K562 (cell line): Measurements from ENCODE around the gene TPX2. TPM values are rescaled to one million over a fixed set of nuclear protein-coding genes. Genes with fewer than 3 reads are reported as not detected.

Source experiments
- ATAC-seq: fragments of 200-7000 bp; cut with Tn5 transposase; 3 replicates; pipeline ENCODE4 v1.9.1; 2020; ENCODE audit warnings: moderate library complexity
- BruUV-seq: library from RNA; stranded (reverse); fragments of 400-500 nt; replicated peaks from 2 replicates; lab custom pipeline; 2021; lab: Mats Ljungman, UMichigan
- CTCF ChIA-PET: fragments of 300-600 bp; formaldehyde crosslinking; extraction: SDS; loops from one replicate; lab custom pipeline; 2021; ENCODE audit warnings: low intra/inter-chr PET ratio; lab: Yijun Ruan, JAX
- POLR2A ChIA-PET: fragments of 300-600, 350-650 bp; sonication (Branson Sonifier 250); formaldehyde crosslinking; extraction: SDS; loops from one replicate; lab custom pipeline; 2021; ENCODE audit warnings: antibody characterized with exemption, inconsistent platforms; lab: Yijun Ruan, JAX
- DNase-seq, 4 experiments: peaks; one replicate each; pipeline versions ENCODE4 v3.0.0 to v3.0.0-alpha.2; 2011 to 2018; ENCODE audit warnings: low spot score in 3 of 4, mixed read lengths in 3 of 4; ENCODE audit errors: extremely low read depth in 1 of 4
- FAIRE-seq: peaks from 2 replicates; lab custom pipeline; 2011; peaks lifted over from hg19 to GRCh38; lab: Jason Lieb, UNC
- H2AFZ ChIP-seq: 2 replicates; pipeline ENCODE4 v1.6.0; 2011; ENCODE audit warnings: low read depth, low read length, control low read depth, inconsistent platforms
- H3K27ac ChIP-seq: fragments of 200-600 bp; 3 replicates; pipeline ENCODE4 v1.8.0; 2011; ENCODE audit warnings: low read depth, mild to moderate bottlenecking, control low read depth, inconsistent platforms, low read length, moderate library complexity, mixed read lengths; ENCODE audit errors: extremely low read depth
- H3K27me3 ChIP-seq, 2 experiments: fragments of 300-600 bp in 1 of 2; 2 replicates in 1 of 2; 3 replicates in 1 of 2; pipeline versions ENCODE4 v1.6.0 to v1.8.0; 2011; ENCODE audit warnings: inconsistent platforms in 2 of 2, low read length in 2 of 2, mild to moderate bottlenecking in 1 of 2, mixed read lengths in 1 of 2, moderate library complexity in 1 of 2; ENCODE audit not compliant: control insufficient read depth in 2 of 2, insufficient read depth in 2 of 2
- H3K36me3 ChIP-seq: fragments of 300-600 bp; 3 replicates; pipeline ENCODE4 v1.8.0; 2011; ENCODE audit warnings: mild to moderate bottlenecking, low read length, inconsistent platforms; ENCODE audit not compliant: control insufficient read depth, insufficient read depth
- H3K4me1 ChIP-seq, 2 experiments: fragments of 200-600 bp in 1 of 2; replicated peaks in 1 of 2; 2 replicates in 1 of 2; 3 replicates in 1 of 2; pipeline versions ENCODE4 v1.5.1 to v1.8.0; 2011; ENCODE audit warnings: inconsistent platforms in 2 of 2, low read length in 2 of 2, mild to moderate bottlenecking in 1 of 2, mixed read lengths in 1 of 2, moderate library complexity in 1 of 2; ENCODE audit not compliant: control insufficient read depth in 2 of 2, insufficient read depth in 2 of 2
- H3K4me2 ChIP-seq: 2 replicates; pipeline ENCODE4 v1.6.1; 2011; ENCODE audit warnings: low read length, control low read depth, inconsistent platforms, mixed read lengths; ENCODE audit not compliant: insufficient read depth
- H3K4me3 ChIP-seq: fragments of 200-600 bp; sonication (generic), shearing (Covaris generic); 2 replicates; pipeline ENCODE4 v1.5.1; 2016; ENCODE audit warnings: control low read depth, inconsistent platforms
- H3K79me2 ChIP-seq: fragments of 200-600 bp; 3 replicates; pipeline ENCODE4 v1.8.0; 2011; ENCODE audit warnings: low read length, inconsistent platforms; ENCODE audit not compliant: control insufficient read depth, insufficient read depth
- H3K9ac ChIP-seq, 2 experiments: 2 replicates each; pipeline versions ENCODE4 v1.6.0 to v1.6.1; 2011; ENCODE audit warnings: low read depth in 2 of 2, low read length in 2 of 2, control low read depth in 1 of 2, inconsistent platforms in 1 of 2, mild to moderate bottlenecking in 1 of 2, mixed read lengths in 1 of 2; ENCODE audit not compliant: insufficient read depth in 1 of 2
- H3K9me1 ChIP-seq: one replicate; pipeline ENCODE4 v1.6.0; 2011; ENCODE audit warnings: inconsistent platforms, mild to moderate bottlenecking, low read length, moderate library complexity; ENCODE audit not compliant: control insufficient read depth, insufficient read depth
- H3K9me3 ChIP-seq: replicated peaks from 2 replicates; pipeline ENCODE4 v1.5.1; 2011; ENCODE audit warnings: low read depth, low read length, inconsistent platforms; ENCODE audit not compliant: control insufficient read depth, insufficient read depth
- H4K20me1 ChIP-seq: replicated peaks from 2 replicates; pipeline ENCODE4 v1.6.1; 2011; ENCODE audit warnings: low read length, inconsistent platforms, mixed read lengths; ENCODE audit not compliant: control insufficient read depth, insufficient read depth
- BCOR ChIP-seq: fragments of 450-650 bp; IDR thresholded peaks from 2 replicates; pipeline ENCODE4 v1.6.1; 2016
- CGGBP1 ChIP-seq: fragments of 250-450 bp; sonication (Bioruptor Pico); IDR thresholded peaks from 2 replicates; pipeline ENCODE4 v1.9.0; 2021; ENCODE audit warnings: mild to moderate bottlenecking
- EHMT2 ChIP-seq: fragments of 450-650 bp; IDR thresholded peaks from 2 replicates; pipeline ENCODE4 v1.6.1; 2018; ENCODE audit warnings: antibody characterized with exemption
- EP300 ChIP-seq: IDR thresholded peaks from 2 replicates; pipeline ENCODE4 v1.6.1; 2012; ENCODE audit warnings: low read length, improper control_type of control experiment
- ESRRA ChIP-seq: fragments of 450-650 bp; IDR thresholded peaks from 2 replicates; pipeline ENCODE4 v1.6.1; 2014; ENCODE audit warnings: low read depth, mild to moderate bottlenecking, moderate library complexity, borderline replicate concordance
- HNRNPLL ChIP-seq: fragments of 200-400 bp; formaldehyde crosslinking; IDR thresholded peaks from 2 replicates; pipeline ENCODE4 v1.6.1; 2017; ENCODE audit warnings: low read length, low read depth, mild to moderate bottlenecking; ENCODE audit not compliant: poor library complexity, severe bottlenecking
- NR3C1 ChIP-seq: sonication (generic); formaldehyde crosslinking; IDR thresholded peaks from 2 replicates; pipeline ENCODE4 v1.8.1; 2022; ENCODE audit warnings: missing genetic modification reagents
- RBM22 ChIP-seq: fragments of 200-400 bp; formaldehyde crosslinking; IDR thresholded peaks from 2 replicates; pipeline ENCODE4 v1.6.1; 2018; ENCODE audit warnings: low read length, low read depth; ENCODE audit not compliant: poor library complexity, severe bottlenecking
- THAP7 ChIP-seq: fragments of 250-450 bp; sonication (Bioruptor Pico); IDR thresholded peaks from 2 replicates; pipeline ENCODE4 v1.5.0; 2021
- ZNF766 ChIP-seq: fragments of 200-800 bp; sonication (Bioruptor generic); conservative IDR thresholded peaks from 2 replicates; pipeline ENCODE4 v1.6.1; 2016; ENCODE audit warnings: missing genetic modification characterization, missing compliant biosample characterization
- WGBS: fragments of 100-300 bp; shearing (Covaris generic); methylation state at CpG from one replicate; pipeline ENCODE4 v1.1.6; 2016; ENCODE audit warnings: low coverage, mixed read lengths; ENCODE audit not compliant: insufficient coverage; ENCODE audit errors: missing lambda C conversion rate; 5-methylcytosine and 5-hydroxymethylcytosine counted together
- in situ Hi-C: fragments of 300-500 bp; cut with MboI; formaldehyde crosslinking; loops from 4 replicates; pipeline ENCODE4 v1.15.0; 2018; ENCODE audit warnings: inconsistent platforms, mixed read lengths
- intact Hi-C: fragments of 100-400 bp; cut with micrococcal nuclease; formaldehyde crosslinking; loops from 2 replicates; pipeline ENCODE4 v1.14.2; 2022
- polyA plus RNA-seq, 8 experiments: library from polyadenylated mRNA; depleted of rRNA in 4 of 8; stranded (reverse) in 5 of 8; unstranded in 3 of 8; fragments of >200 nt; fragmentation: Nextera tagmentation in 2 of 8; fragmentation: Illumina TruSeq in 1 of 8; extraction: Ambion mirVana in 2 of 8; extraction: Trizol in 1 of 8; gene quantifications; 2 replicates each; pipeline versions ENCODE4 v1.2.1 to v1.2.3, GENCODE V29; 2011 to 2014; ENCODE audit warnings: inconsistent platforms in 1 of 8, missing spikeins in 1 of 8
- total RNA-seq, 7 experiments: library from RNA; depleted of rRNA in 6 of 7; stranded (reverse); fragments of >200 nt in 6 of 7; fragmentation: Illumina TruSeq in 2 of 7; extraction: Trizol in 2 of 7; gene quantifications; 2 replicates each; pipeline versions ENCODE4 v1.2.1 to v1.2.3, GENCODE V29; 2011 to 2021; ENCODE audit warnings: low replicate concordance in 1 of 7
- TF ChIP-seq, protein P1 (sequence below): sonication (generic); formaldehyde crosslinking; IDR thresholded peaks from 2 replicates; pipeline ENCODE4 v1.4.0; 2020; ENCODE audit warnings: mild to moderate bottlenecking, missing genetic modification reagents

Gene TPX2
- total and polyA plus RNA-seq, 9 of the 15 experiments (the other 6 are each of a cell fraction or from before 2014, with no cell fraction given) = 48.0 to 241 (median 133) TPM

GRCh38 chr20:31757254-31757653, 18.2 kb downstream of the TPX2 start:
- Histone ChIP-seq H3K9me3 (no peaks in the 10 kb centered on the region), H3K27me3 (no peaks in the 10 kb centered on the region), H3K4me3 (no peak overlapping the region), H4K20me1 (0 out of 2 replicates have a peak, but pooled peaks cover 6% of the 10 kb centered on the region), H3K4me1 (no peaks in the 10 kb centered on the region), H2AFZ (no peak overlapping the region), H3K36me3 (peaks cover 79% of the 10 kb centered on the region), H3K9me1 (no peaks in the 10 kb centered on the region), H3K79me2 (peaks cover 87% of the 10 kb centered on the region), H3K9ac (no peak overlapping the region), H3K4me2 (no peak overlapping the region), H3K27ac (no peak overlapping the region)
- WGBS = 75% methylated on average over 3 of the region's 3 CpGs
- BruUV-seq = no TSS peak
- TF ChIP-seq, protein P1, sequence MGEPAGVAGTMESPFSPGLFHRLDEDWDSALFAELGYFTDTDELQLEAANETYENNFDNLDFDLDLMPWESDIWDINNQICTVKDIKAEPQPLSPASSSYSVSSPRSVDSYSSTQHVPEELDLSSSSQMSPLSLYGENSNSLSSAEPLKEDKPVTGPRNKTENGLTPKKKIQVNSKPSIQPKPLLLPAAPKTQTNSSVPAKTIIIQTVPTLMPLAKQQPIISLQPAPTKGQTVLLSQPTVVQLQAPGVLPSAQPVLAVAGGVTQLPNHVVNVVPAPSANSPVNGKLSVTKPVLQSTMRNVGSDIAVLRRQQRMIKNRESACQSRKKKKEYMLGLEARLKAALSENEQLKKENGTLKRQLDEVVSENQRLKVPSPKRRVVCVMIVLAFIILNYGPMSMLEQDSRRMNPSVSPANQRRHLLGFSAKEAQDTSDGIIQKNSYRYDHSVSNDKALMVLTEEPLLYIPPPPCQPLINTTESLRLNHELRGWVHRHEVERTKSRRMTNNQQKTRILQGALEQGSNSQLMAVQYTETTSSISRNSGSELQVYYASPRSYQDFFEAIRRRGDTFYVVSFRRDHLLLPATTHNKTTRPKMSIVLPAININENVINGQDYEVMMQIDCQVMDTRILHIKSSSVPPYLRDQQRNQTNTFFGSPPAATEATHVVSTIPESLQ (CRISPR knock-in tag) = no peak
- TF ChIP-seq EP300 (no peak), NR3C1 (CRISPR knock-in tag) (no peak), ZNF766 (CRISPR knock-in tag) (no peak), BCOR (no peak), THAP7 (CRISPR knock-in tag) (no peak), EHMT2 (no peak), CGGBP1 (CRISPR knock-in tag) (no peak), ESRRA (no peak), RBM22 (no peak), HNRNPLL (no peak)
- ChIA-PET CTCF (no interaction called here), POLR2A (interaction anchor here (0.7 to 1.5 kb wide), 3 partner anchors 9 to 94 kb away, joined by 3 to 4 read pairs (median 3); no protein-coding TSS in a partner anchor)
- intact Hi-C loops (no loop called here), in situ Hi-C loops (no loop called here)
- ATAC-seq = no peak
- FAIRE-seq = no peak
- no peak for DNase-seq
